HG03521 (cell line): ENCODE results near the gene WDFY4.

Source experiments
- ATAC-seq: cut with Tn5 transposase; IDR thresholded peaks from one replicate; pipeline ENCODE4 v1.9.1; 2021; ENCODE audit warnings: mild to moderate bottlenecking, moderate library complexity; ENCODE audit not compliant: unreplicated experiment

WDFY4 gene

DNA sequence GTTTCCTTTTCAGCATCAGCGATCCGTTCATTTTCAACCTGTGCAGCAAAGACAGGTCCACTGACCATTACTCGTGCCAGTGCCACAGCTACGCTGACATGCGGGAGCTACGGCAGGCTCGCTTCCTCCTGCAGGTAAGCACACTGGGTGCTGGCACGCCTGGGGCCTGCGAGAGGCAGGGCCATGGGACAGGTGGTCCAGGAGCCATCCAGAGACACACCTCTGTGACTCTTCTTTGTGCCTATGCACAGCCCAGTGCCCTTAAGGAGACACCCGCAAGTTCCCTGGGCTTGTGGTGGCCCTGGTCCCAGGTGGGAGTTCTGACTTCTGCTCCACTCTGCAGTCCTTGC, 212.7 kb downstream of the WDFY4 start:
- no peak for ATAC-seq

GRCh38 chr10:48898426-48898825, 213.8 kb downstream of the WDFY4 start:
- no peak for ATAC-seq

DNA sequence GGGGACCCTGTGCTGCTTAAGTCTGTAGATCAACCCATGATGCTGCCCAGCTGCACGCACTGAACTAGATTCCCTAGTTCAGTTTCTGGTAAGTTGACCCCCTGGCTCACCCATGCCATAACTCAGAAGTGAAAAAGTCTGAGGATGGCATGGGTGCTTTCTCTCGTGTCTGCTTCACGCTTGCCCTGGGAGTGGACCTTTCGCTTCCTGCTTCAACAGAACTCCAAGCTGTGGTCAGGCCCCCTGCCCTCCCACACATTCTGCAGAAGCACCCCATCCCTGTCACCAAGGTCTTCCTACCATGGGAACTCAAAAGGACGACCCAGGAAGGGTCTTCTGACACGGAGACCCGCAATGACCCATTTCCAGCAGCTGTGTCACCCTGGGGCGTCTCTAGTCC, 215.1 kb downstream of the WDFY4 start:
- ATAC-seq = no peak

- ATAC-seq = no peak
Measured at GRCh38 chr10:48900371-48900801, 215.7 kb downstream of the WDFY4 start.

- no peak for ATAC-seq
Measured at GRCh38 chr10:48901319-48901718, 216.6 kb downstream of the WDFY4 start.

DNA sequence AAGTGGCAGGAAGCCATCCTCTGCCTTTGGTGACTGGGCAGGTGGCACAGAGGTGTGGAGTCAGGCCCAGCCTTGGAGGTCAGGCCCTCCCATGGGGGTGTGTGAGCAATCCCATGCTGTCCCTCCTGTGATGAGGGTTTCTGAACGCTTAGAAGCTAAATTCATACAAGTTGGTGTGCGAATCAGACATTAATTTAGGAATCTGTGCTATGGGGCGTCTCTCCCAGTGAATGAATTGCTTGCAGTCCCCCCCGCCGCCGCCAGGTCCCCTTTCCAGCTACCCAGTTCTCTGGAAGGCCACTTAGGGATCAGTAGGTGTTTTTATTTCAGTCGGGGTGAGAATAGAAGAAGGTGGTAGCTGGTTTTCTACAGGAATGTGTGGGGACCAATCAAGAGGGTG, 217.4 kb downstream of the WDFY4 start:
- ATAC-seq = no peak

GRCh38 chr10:48903151-48903550, 218.5 kb downstream of the WDFY4 start:
- ATAC-seq = no peak

DNA sequence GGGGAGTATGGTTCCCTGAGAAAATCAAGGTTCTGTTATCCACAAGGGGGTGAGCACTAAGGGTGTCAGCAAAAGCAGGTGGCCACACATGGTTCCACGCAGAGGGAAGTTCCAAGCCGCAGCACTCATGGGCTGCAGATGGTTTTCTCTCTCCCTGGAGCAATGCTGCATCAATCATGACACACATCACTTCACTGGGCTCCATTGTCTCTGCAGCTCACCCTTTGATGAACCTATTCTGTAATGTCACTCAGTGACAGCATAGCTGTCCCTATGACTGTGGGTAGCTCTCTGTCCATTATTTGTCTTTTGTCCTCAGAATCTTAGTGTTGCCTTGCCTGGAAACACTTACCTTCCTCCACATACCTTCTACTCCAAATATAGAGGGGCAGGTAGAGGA, 220.2 kb downstream of the WDFY4 start:
- ATAC-seq = no peak

DNA sequence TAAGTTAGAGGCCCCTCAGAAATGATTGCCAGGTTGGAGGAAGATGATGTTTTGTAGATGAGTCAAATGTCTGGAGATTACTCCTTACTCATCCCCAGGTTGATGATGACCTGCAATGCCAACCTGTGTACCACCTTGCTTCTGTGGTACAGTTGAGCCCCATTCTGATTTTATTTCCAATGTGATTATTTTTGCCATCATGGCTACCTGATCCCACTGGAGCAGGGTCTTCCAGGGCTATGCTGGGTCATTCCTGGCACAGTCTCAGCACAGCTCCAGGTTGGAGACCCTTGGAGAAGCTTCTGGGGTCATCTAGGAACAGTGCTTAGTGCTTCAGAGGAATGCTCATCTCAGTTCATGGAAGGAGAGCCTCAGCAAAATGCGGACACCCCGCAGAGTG, 220.6 kb downstream of the WDFY4 start:
- no peak for ATAC-seq

DNA sequence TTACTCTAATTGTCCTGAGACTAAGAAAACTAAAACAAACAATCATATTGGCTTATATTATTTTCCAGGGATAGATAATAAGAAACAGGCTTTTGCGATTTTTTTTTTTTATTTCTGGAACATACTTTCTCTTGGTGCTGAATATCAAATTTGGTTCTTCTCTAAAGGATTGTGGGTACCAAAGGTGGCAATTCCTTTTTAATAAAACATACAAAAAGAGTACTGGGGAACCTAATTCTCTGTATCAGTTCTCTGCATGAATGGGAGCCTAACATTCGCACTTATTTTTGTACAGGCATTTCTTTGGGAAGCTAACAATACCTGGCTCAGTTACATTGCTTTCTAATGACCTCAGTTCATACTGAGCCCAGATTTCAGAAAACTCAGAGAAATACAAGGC, 222.2 kb downstream of the WDFY4 start:
- no peak for ATAC-seq

DNA sequence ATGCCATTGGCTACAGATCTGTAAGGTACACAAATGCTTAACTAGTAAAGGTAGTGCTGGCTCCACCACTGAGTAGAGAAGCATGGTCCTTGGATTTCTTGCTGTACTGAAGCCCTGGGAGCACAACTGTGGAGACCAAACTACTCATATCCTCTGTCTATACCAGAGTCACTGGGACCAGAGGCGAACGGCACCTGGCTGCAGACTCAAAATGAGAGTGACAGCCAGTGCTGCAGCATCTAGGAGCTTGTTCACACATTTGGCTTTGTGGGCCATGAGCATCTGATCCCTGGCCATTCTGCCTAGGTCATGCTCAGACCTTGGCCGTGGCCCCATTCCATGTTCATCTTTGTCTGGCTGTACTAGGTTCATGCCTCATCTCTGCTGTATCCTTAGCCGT, 223.1 kb downstream of the WDFY4 start:
- no peak for ATAC-seq

DNA sequence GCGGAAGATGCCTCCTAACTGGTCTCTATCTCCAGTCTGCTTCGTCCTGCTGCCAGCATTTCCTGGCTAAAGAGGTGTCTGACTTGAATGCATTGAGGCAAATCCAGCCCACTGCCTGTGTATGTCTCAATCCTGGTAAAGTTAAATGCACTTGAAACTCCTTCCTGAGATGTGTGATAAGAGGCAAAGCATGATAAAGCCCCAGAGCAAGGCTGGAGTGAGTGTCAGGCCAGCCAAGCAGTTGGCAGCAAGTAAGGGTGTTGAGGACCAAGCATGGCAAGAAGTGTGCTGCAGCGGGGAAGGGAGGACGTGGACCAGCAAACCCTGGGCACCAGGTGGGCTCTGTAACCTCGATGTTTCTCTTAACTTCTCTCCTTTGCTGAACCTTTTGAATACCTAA, 225.9 kb downstream of the WDFY4 start:
- ATAC-seq = no peak

DNA sequence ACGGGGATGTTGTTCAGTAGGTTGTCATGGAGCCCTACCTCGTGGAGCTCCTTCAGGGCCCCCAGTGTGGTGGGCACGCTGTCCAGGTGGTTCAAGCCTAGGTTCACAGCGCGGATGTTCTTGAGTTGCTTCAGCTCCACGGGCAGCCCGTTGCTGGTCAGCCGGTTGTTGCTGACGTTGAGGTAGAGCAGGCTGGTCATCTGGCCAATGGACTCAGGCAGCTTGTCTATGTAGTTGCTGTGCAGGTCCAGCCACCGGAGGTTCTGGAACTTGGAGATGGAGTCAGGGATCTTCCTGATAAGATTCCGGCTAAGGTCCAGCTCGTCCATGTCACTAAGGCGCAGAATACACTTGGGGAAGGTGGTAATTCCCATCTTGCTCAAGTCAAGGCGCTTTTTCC, 229.0 kb downstream of the WDFY4 start:
- no peak for ATAC-seq

GRCh38 chr10:48923748-48924147, 239.1 kb downstream of the WDFY4 start:
- no peak for ATAC-seq

- ATAC-seq = no peak
Measured at GRCh38 chr10:48924988-48925387, 240.3 kb downstream of the WDFY4 start.

DNA sequence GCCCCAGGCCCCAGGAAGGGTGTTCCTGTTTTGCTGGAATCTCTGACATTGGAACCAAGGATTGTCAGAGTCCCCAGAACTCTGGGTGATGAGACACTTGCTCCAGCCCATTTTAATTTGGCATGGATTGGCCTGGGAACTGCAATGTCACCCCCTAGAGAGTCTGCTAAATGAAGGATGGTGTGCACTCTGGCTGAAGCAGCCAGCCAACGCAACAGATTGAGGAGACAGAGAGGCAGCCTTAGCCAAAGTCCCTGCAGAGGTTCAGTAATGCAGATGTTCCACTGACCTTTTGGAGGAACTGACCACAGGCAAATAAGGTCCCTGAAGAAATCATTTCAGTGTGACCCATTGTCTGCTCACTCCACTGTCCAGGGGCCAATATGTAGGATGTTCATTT, 241.6 kb downstream of the WDFY4 start:
- ATAC-seq = no peak

GRCh38 chr10:48926764-48927540, 242.3 kb downstream of the WDFY4 start:
- no peak for ATAC-seq

GRCh38 chr10:48929413-48929990, 244.8 kb downstream of the WDFY4 start:
- no peak for ATAC-seq

GRCh38 chr10:48931188-48931587, 246.5 kb downstream of the WDFY4 start:
- ATAC-seq = no peak

- no peak for ATAC-seq
Measured at GRCh38 chr10:48932831-48933664, 248.4 kb downstream of the WDFY4 start.

DNA sequence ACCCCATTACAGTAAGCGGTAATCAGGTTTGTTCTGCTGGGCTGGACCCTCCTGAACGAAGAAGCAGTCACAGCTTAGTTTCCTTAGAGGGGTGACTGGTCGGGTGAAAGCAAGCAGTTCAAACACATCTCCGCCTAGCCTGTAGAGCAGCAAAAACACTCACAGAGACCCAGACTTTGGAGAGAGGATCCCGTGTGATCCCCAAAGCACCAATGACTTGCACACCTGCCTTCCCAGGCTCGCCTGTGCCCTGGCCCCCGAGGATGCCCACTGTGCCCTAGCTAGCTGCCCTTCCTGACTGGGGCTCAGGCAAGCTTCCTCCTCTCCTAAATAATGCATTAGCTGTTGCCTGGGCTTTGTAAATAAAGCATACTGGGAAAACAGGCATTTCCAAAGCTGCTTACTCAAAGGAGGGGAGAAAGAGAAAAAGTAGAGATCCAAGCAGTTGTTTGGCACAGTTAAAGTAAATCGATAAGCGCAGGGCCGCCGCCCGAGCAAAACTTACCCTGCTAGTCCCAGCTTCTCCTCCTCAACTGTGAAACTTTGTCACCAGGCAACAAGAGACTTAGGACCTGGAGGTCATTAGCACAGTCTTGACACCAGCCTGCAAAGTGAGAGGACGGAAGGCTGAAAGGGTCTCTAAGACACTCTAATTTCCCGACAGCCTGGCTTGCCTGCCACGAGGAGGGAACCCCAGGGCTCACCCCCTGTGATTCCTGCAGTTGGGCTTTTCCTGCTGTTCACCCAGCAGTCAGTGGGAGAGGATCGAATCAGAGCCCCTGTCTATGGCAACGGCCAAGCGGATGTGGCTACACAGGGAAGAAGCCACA, 250.2 kb downstream of the WDFY4 start:
- ATAC-seq = no peak
